Loucy (cell line): ENCODE data around the gene HS6ST1.

Source experiments
- H2AFZ ChIP-seq: fragments of 200-600 bp; sonication (generic); 2 replicates; pipeline ENCODE4 v1.6.0; 2016; ENCODE audit warnings: antibody characterized with exemption, mild to moderate bottlenecking, low read length, moderate library complexity
- H3F3A ChIP-seq: fragments of 200-600 bp; 2 replicates; pipeline ENCODE4 v1.6.0; 2016; ENCODE audit warnings: antibody characterized with exemption, low read depth, mild to moderate bottlenecking
- H3K27me3 ChIP-seq: fragments of 200-600 bp; sonication (generic); 2 replicates; pipeline ENCODE4 v1.6.1; 2014; ENCODE audit warnings: low read length, mild to moderate bottlenecking; ENCODE audit not compliant: insufficient read depth, poor library complexity, severe bottlenecking
- H3K36me3 ChIP-seq: fragments of 200-600 bp; sonication (generic); 2 replicates; pipeline ENCODE4 v1.6.1; 2016; ENCODE audit warnings: low read length; ENCODE audit not compliant: insufficient read depth
- H3K4me1 ChIP-seq: fragments of 200-600 bp; sonication (generic); 2 replicates; pipeline ENCODE4 v1.5.1; 2014; ENCODE audit warnings: low read length, mild to moderate bottlenecking; ENCODE audit not compliant: insufficient read depth, poor library complexity, severe bottlenecking
- H3K4me2 ChIP-seq: fragments of 200-600 bp; sonication (generic); 2 replicates; pipeline ENCODE4 v1.6.0; 2014; ENCODE audit warnings: antibody characterized with exemption, low read length, low read depth, mild to moderate bottlenecking; ENCODE audit not compliant: poor library complexity, severe bottlenecking
- H3K4me3 ChIP-seq: fragments of 200-600 bp; sonication (generic); 2 replicates; pipeline ENCODE4 v1.5.1; 2014; ENCODE audit warnings: low read length, mild to moderate bottlenecking, mixed read lengths; ENCODE audit not compliant: poor library complexity, severe bottlenecking
- H3K79me2 ChIP-seq: fragments of 200-600 bp; sonication (generic); 2 replicates; pipeline ENCODE4 v1.6.1; 2014; ENCODE audit warnings: low read length; ENCODE audit not compliant: insufficient read depth
- H3K9ac ChIP-seq: fragments of 200-600 bp; sonication (generic); 2 replicates; pipeline ENCODE4 v1.6.0; 2014; ENCODE audit warnings: mild to moderate bottlenecking, low read depth, low read length, moderate library complexity; ENCODE audit not compliant: poor library complexity, severe bottlenecking
- H3K9me2 ChIP-seq: fragments of 200-600 bp; sonication (generic); replicated peaks from 2 replicates; pipeline ENCODE4 v1.6.1; 2016; ENCODE audit warnings: low read depth, low read length, mixed read lengths
- H3K9me3 ChIP-seq: fragments of 200-600 bp; sonication (generic); 2 replicates; pipeline ENCODE4 v1.6.1; 2014; ENCODE audit warnings: mild to moderate bottlenecking, antibody characterized with exemption, low read length, low read depth; ENCODE audit not compliant: insufficient read depth
- H4K20me1 ChIP-seq: fragments of 200-600 bp; sonication (generic); 2 replicates; pipeline ENCODE4 v1.6.0; 2014; ENCODE audit warnings: antibody characterized with exemption, low read length, mild to moderate bottlenecking; ENCODE audit not compliant: insufficient read depth, poor library complexity, severe bottlenecking
- EZH2phosphoT487 ChIP-seq: fragments of 200-600 bp; IDR thresholded peaks from 2 replicates; pipeline ENCODE4 v1.6.1; 2018; ENCODE audit warnings: antibody characterized with exemption, mild to moderate bottlenecking, moderate library complexity, borderline replicate concordance
- TF ChIP-seq, protein P1 (sequence below): fragments of 200-600 bp; sonication (generic); conservative IDR thresholded peaks from 2 replicates; pipeline ENCODE4 v1.5.1; 2014; ENCODE audit warnings: mild to moderate bottlenecking, antibody characterized with exemption, low read length

HS6ST1 gene

DNA sequence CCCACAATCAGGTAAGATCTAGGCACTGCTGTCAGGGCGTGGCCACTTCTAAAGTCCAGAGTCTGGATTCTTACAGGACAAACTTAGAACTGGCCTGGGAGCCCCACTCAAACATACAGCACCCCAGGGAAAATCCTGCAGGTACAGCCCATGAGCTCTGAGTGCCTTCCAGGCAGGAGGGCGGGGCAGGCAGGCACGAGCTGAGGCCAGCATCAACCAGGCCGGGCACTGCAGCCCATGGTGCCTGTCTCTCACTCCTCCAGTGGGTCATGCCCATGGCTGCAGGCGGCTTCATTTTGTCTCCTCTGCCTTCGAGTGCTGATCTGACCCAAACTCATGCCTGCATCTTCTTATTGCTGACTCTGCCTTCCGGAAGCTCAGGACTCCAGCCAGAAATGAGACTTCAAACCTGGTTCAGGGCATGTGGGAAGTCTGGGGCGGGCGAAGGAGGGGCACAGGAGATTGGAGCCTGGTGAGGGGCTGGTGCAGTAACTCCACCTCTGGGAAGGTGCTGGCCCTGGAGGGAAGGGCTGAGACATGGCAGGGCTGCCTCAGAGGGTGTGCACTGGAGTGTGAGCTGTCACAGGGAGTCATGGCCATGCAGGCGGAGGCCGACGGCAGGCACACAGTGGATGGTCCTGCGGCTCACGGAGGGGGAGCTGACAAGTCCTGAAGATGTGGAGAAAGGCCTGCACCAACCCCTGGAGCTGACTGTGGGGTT, 40.5 kb downstream of the HS6ST1 start:
- H3K79me2 ChIP-seq = peaks cover 100% of the 10 kb centered on the region
- H3K4me1 ChIP-seq = peaks cover 26% of the 10 kb centered on the region
- H3K36me3 ChIP-seq = peaks cover 100% of the 10 kb centered on the region
- no peaks in the 10 kb centered on the region for H3K27me3 ChIP-seq
- TF ChIP-seq, protein P1, sequence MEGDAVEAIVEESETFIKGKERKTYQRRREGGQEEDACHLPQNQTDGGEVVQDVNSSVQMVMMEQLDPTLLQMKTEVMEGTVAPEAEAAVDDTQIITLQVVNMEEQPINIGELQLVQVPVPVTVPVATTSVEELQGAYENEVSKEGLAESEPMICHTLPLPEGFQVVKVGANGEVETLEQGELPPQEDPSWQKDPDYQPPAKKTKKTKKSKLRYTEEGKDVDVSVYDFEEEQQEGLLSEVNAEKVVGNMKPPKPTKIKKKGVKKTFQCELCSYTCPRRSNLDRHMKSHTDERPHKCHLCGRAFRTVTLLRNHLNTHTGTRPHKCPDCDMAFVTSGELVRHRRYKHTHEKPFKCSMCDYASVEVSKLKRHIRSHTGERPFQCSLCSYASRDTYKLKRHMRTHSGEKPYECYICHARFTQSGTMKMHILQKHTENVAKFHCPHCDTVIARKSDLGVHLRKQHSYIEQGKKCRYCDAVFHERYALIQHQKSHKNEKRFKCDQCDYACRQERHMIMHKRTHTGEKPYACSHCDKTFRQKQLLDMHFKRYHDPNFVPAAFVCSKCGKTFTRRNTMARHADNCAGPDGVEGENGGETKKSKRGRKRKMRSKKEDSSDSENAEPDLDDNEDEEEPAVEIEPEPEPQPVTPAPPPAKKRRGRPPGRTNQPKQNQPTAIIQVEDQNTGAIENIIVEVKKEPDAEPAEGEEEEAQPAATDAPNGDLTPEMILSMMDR = no peak
- TF ChIP-seq EZH2phosphoT487 = no peak
- H3K9me3 ChIP-seq = no peaks in the 10 kb centered on the region
- H3F3A ChIP-seq = no peaks in the 10 kb centered on the region
- no peaks in the 10 kb centered on the region for H3K9me2 ChIP-seq
- no peak overlapping the region for H3K9ac ChIP-seq
- peaks cover 100% of the 10 kb centered on the region for H4K20me1 ChIP-seq
- H3K4me2 ChIP-seq = no peak overlapping the region
- no peak overlapping the region for H3K4me3 ChIP-seq
- no peak overlapping the region for H2AFZ ChIP-seq

DNA sequence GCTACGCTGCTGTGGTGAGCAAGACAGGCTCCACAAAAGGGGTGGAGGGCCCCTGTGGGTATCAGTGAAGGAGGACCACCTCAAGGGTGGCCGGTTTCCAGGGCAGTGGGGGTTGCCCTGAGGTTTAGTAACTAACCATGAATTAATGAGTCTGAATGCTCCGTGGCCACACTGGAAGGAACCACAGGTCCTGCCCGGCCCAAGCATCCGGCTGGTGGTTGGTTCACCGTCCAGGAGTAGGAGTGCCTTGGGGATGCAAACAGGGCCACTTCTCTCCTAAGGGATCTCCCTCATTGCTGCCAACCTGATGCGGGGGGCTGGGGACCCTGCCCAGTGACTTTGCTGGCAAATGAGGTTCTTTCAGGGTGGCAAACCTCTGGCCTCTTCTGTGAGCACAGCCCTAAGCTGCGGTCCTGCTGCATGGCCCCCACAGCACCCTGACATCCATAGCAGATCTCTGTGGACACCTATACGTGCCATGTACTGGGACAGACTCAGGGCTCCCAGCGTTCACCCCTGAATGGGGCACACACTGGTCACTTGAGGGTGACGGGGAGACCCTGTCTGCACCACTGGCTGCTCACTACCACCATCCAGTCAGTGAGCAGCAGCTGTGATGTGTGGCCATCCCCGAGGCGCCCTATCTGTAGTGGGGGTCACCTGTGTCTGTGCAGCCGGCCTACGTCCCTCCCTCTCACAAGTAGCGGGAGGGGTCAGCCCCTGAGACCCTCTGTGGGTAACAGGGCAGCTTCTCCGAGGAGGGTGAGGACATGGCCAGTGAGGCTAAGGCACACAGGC, 41.6 kb downstream of the HS6ST1 start:
- Histone ChIP-seq H3K36me3 (peaks cover 100% of the 10 kb centered on the region), H2AFZ (no peak overlapping the region), H3K9me3 (no peaks in the 10 kb centered on the region), H3K4me2 (no peak overlapping the region), H4K20me1 (peaks cover 100% of the 10 kb centered on the region), H3K9me2 (no peaks in the 10 kb centered on the region), H3K79me2 (peaks cover 100% of the 10 kb centered on the region), H3K4me3 (no peak overlapping the region), H3K27me3 (no peaks in the 10 kb centered on the region), H3F3A (no peaks in the 10 kb centered on the region), H3K4me1 (peaks cover 20% of the 10 kb centered on the region), H3K9ac (no peak overlapping the region)
- TF ChIP-seq EZH2phosphoT487 = no peak
- TF ChIP-seq, protein P1 = no peak

DNA sequence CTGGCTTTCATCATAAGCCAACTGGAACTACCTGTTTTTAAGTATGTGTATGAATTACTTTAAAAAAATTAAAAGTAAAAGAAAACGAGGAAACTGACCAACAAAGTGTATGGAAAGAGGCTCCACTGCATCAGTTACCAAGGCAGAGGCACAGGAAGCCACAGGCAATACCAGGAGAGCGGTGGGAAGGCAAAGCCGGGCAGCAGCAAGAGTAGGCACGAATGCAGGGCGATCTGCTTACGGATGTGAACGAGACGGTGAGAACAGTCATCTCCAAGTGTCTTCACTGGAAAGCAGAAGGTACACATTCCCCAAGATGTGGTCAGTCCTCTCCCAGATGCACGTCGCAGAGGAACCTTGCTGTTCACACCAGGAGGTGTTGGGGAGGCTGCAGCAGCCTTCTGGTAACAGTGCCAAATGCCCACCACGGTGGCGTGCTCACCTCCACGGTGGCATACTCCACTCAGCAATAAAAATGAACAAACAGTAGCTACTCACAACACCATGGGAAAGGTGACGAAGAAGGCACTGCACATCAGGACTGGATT, 43.1 kb downstream of the HS6ST1 start:
- no peak overlapping the region for H3K9ac ChIP-seq
- no peak overlapping the region for H2AFZ ChIP-seq
- TF ChIP-seq EZH2phosphoT487 = no peak
- TF ChIP-seq, protein P1 = no peak
- H3K4me3 ChIP-seq = no peak overlapping the region
- peaks cover 100% of the 10 kb centered on the region for H3K79me2 ChIP-seq
- peaks cover 5% of the 10 kb centered on the region for H3K4me1 ChIP-seq
- peaks cover 100% of the 10 kb centered on the region for H4K20me1 ChIP-seq
- H3F3A ChIP-seq = no peaks in the 10 kb centered on the region
- no peaks in the 10 kb centered on the region for H3K27me3 ChIP-seq
- H3K4me2 ChIP-seq = no peak overlapping the region
- H3K9me2 ChIP-seq = no peaks in the 10 kb centered on the region
- H3K36me3 ChIP-seq = peaks cover 100% of the 10 kb centered on the region
- no peaks in the 10 kb centered on the region for H3K9me3 ChIP-seq
